OCI-LY3 (cell line): Measurements from ENCODE around the gene SYNE1.

Source experiments
- H2AFZ ChIP-seq: fragments of 200-600, 300-600 bp; shearing (Covaris generic); 2 replicates; pipeline ENCODE4 v1.6.0; 2014; ENCODE audit warnings: antibody characterized with exemption, low read depth, low read length
- H3K27ac ChIP-seq: fragments of 200-600, 300-600 bp; sonication (generic); 2 replicates; pipeline ENCODE4 v1.5.1; 2014; ENCODE audit warnings: mild to moderate bottlenecking, low read length, moderate library complexity, mixed read lengths
- H3K27me3 ChIP-seq: fragments of 200-600, 300-600 bp; sonication (generic); 2 replicates; pipeline ENCODE4 v1.6.1; 2014; ENCODE audit warnings: low read depth, low read length, mixed read lengths
- H3K36me3 ChIP-seq: fragments of 200-600, 300-600 bp; sonication (generic); replicated peaks from 2 replicates; pipeline ENCODE3; 2014; ENCODE audit warnings: low read depth, low read length, mixed read lengths
- H3K4me1 ChIP-seq: fragments of 300-600, 200-600 bp; sonication (generic); 2 replicates; pipeline ENCODE4 v1.6.1; 2014; ENCODE audit warnings: low read length, mixed read lengths
- H3K4me2 ChIP-seq: fragments of 200-600, 300-600 bp; sonication (generic); 2 replicates; pipeline ENCODE4 v1.6.1; 2014; ENCODE audit warnings: low read length, mixed read lengths
- H3K4me3 ChIP-seq: fragments of 300-600, 200-600 bp; sonication (generic); 2 replicates; pipeline ENCODE4 v1.5.1; 2014; ENCODE audit warnings: antibody characterized with exemption, mild to moderate bottlenecking, low read length, moderate library complexity
- H3K79me2 ChIP-seq: fragments of 300-600, 200-600 bp; shearing (Covaris generic); 2 replicates; pipeline ENCODE4 v1.6.1; 2014; ENCODE audit warnings: mild to moderate bottlenecking, low read length, mixed read lengths
- H3K9ac ChIP-seq: fragments of 300-600, 200-600 bp; shearing (Covaris generic); 2 replicates; pipeline ENCODE4 v1.6.0; 2014; ENCODE audit warnings: mild to moderate bottlenecking, low read length, moderate library complexity
- H3K9me3 ChIP-seq: fragments of 200-600, 300-600 bp; shearing (Covaris generic); 2 replicates; pipeline ENCODE4 v1.6.1; 2014; ENCODE audit warnings: low read length, mixed read lengths; ENCODE audit not compliant: insufficient read depth
- H4K20me1 ChIP-seq: fragments of 200-600, 300-600 bp; sonication (generic); 2 replicates; pipeline ENCODE4 v1.6.1; 2016; ENCODE audit warnings: low read length, mixed read lengths; ENCODE audit not compliant: insufficient read depth
- CTCF ChIP-seq: fragments of 200-600, 300-600 bp; sonication (generic); IDR thresholded peaks from 2 replicates; pipeline ENCODE4 v1.5.1; 2014; ENCODE audit warnings: antibody characterized with exemption, low read length, low read depth
- EZH2phosphoT487 ChIP-seq: fragments of 200-600 bp; shearing (Covaris generic); IDR thresholded peaks from 2 replicates; pipeline ENCODE4 v1.6.1; 2018; ENCODE audit warnings: antibody characterized with exemption, mixed run types, low read depth

The SYNE1 gene

GRCh38 chr6:152380351-152380767, 256.8 kb downstream of the SYNE1 start:
- Histone ChIP-seq H3K79me2 (no peaks in the 10 kb centered on the region), H4K20me1 (no peaks in the 10 kb centered on the region), H2AFZ (no peak overlapping the region), H3K27ac (no peak overlapping the region), H3K36me3 (no peaks in the 10 kb centered on the region), H3K9me3 (no peaks in the 10 kb centered on the region), H3K4me1 (no peaks in the 10 kb centered on the region), H3K4me2 (no peak overlapping the region), H3K9ac (no peak overlapping the region), H3K4me3 (no peak overlapping the region), H3K27me3 (0 out of 2 replicates have a peak, but pooled peaks cover 2% of the 10 kb centered on the region)
- TF ChIP-seq EZH2phosphoT487, result no peak
- no peak for TF ChIP-seq CTCF

GRCh38 chr6:152379423-152379822, 257.7 kb downstream of the SYNE1 start:
- Histone ChIP-seq H3K36me3 (no peaks in the 10 kb centered on the region), H4K20me1 (no peaks in the 10 kb centered on the region), H3K79me2 (no peaks in the 10 kb centered on the region), H3K27me3 (0 out of 2 replicates have a peak, but pooled peaks cover 2% of the 10 kb centered on the region), H3K4me2 (no peak overlapping the region), H3K9ac (no peak overlapping the region), H3K27ac (no peak overlapping the region), H3K4me3 (no peak overlapping the region), H3K4me1 (no peaks in the 10 kb centered on the region), H3K9me3 (no peaks in the 10 kb centered on the region), H2AFZ (no peak overlapping the region)
- no peak for TF ChIP-seq CTCF

GRCh38 chr6:152378169-152378568, 259.0 kb downstream of the SYNE1 start:
- TF ChIP-seq CTCF (no peak), EZH2phosphoT487 (no peak)
- H3K27ac ChIP-seq, result no peak overlapping the region
- H3K4me3 ChIP-seq, result no peak overlapping the region

GRCh38 chr6:152375197-152375596, 262.0 kb downstream of the SYNE1 start:
- H3K36me3 ChIP-seq, result no peaks in the 10 kb centered on the region
- no peak for TF ChIP-seq CTCF
- TF ChIP-seq EZH2phosphoT487, result no peak
- no peak overlapping the region for H3K27ac ChIP-seq

More at GRCh38 chr6:152378169-152378568, 259.0 kb downstream of the SYNE1 start:
- Histone ChIP-seq H3K9me3 (no peaks in the 10 kb centered on the region), H3K4me2 (no peak overlapping the region), H3K27me3 (no peaks in the 10 kb centered on the region), H2AFZ (no peak overlapping the region), H3K4me1 (no peaks in the 10 kb centered on the region), H3K79me2 (no peaks in the 10 kb centered on the region), H4K20me1 (no peaks in the 10 kb centered on the region), H3K9ac (no peak overlapping the region), H3K36me3 (no peaks in the 10 kb centered on the region)

More at GRCh38 chr6:152375197-152375596, 262.0 kb downstream of the SYNE1 start:
- Histone ChIP-seq H3K9me3 (no peaks in the 10 kb centered on the region), H3K4me1 (no peaks in the 10 kb centered on the region), H4K20me1 (no peaks in the 10 kb centered on the region), H3K27me3 (no peaks in the 10 kb centered on the region), H3K9ac (no peak overlapping the region), H2AFZ (no peak overlapping the region), H3K4me2 (no peak overlapping the region), H3K79me2 (no peaks in the 10 kb centered on the region), H3K4me3 (no peak overlapping the region)
